ENCODE data around the gene NID1.

GRCh38 chr1:236057546-236057945 is 7.3 kb downstream of the NID1 start:
- TF ChIP-seq, protein P1, sequence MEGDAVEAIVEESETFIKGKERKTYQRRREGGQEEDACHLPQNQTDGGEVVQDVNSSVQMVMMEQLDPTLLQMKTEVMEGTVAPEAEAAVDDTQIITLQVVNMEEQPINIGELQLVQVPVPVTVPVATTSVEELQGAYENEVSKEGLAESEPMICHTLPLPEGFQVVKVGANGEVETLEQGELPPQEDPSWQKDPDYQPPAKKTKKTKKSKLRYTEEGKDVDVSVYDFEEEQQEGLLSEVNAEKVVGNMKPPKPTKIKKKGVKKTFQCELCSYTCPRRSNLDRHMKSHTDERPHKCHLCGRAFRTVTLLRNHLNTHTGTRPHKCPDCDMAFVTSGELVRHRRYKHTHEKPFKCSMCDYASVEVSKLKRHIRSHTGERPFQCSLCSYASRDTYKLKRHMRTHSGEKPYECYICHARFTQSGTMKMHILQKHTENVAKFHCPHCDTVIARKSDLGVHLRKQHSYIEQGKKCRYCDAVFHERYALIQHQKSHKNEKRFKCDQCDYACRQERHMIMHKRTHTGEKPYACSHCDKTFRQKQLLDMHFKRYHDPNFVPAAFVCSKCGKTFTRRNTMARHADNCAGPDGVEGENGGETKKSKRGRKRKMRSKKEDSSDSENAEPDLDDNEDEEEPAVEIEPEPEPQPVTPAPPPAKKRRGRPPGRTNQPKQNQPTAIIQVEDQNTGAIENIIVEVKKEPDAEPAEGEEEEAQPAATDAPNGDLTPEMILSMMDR (IDR thresholded peaks at IDR 0.05) = no peak
- TF ChIP-seq POLR2A (IDR thresholded peaks at IDR 0.05) = no peak

Measured in upper lobe of left lung (tissue), 4 donors.